GM12864 (cell line): ENCODE results near the gene DSCAM.
"Not testable (repeated sequence)": the region's sequence is repeated elsewhere in the genome, so short reads cannot be mapped to it uniquely, and the experiment has no call there.

ENCODE experiments used
- DNase-seq: peaks from one replicate; pipeline ENCODE4 v3.0.0-alpha.2; 2011; ENCODE audit warnings: low read depth
- H3K4me3 ChIP-seq: 2 replicates; pipeline ENCODE4 v1.5.1; 2011; ENCODE audit warnings: mild to moderate bottlenecking, low read depth, low read length, control low read depth
- TF ChIP-seq, protein P1 (sequence below): IDR thresholded peaks from 2 replicates; pipeline ENCODE4 v1.5.1; 2011; ENCODE audit warnings: low read depth, mild to moderate bottlenecking, moderate library complexity, low read length, control low read depth, inconsistent platforms; ENCODE audit errors: missing control alignments

Gene DSCAM, protein sequence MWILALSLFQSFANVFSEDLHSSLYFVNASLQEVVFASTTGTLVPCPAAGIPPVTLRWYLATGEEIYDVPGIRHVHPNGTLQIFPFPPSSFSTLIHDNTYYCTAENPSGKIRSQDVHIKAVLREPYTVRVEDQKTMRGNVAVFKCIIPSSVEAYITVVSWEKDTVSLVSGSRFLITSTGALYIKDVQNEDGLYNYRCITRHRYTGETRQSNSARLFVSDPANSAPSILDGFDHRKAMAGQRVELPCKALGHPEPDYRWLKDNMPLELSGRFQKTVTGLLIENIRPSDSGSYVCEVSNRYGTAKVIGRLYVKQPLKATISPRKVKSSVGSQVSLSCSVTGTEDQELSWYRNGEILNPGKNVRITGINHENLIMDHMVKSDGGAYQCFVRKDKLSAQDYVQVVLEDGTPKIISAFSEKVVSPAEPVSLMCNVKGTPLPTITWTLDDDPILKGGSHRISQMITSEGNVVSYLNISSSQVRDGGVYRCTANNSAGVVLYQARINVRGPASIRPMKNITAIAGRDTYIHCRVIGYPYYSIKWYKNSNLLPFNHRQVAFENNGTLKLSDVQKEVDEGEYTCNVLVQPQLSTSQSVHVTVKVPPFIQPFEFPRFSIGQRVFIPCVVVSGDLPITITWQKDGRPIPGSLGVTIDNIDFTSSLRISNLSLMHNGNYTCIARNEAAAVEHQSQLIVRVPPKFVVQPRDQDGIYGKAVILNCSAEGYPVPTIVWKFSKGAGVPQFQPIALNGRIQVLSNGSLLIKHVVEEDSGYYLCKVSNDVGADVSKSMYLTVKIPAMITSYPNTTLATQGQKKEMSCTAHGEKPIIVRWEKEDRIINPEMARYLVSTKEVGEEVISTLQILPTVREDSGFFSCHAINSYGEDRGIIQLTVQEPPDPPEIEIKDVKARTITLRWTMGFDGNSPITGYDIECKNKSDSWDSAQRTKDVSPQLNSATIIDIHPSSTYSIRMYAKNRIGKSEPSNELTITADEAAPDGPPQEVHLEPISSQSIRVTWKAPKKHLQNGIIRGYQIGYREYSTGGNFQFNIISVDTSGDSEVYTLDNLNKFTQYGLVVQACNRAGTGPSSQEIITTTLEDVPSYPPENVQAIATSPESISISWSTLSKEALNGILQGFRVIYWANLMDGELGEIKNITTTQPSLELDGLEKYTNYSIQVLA (N-terminal part only)

DNA sequence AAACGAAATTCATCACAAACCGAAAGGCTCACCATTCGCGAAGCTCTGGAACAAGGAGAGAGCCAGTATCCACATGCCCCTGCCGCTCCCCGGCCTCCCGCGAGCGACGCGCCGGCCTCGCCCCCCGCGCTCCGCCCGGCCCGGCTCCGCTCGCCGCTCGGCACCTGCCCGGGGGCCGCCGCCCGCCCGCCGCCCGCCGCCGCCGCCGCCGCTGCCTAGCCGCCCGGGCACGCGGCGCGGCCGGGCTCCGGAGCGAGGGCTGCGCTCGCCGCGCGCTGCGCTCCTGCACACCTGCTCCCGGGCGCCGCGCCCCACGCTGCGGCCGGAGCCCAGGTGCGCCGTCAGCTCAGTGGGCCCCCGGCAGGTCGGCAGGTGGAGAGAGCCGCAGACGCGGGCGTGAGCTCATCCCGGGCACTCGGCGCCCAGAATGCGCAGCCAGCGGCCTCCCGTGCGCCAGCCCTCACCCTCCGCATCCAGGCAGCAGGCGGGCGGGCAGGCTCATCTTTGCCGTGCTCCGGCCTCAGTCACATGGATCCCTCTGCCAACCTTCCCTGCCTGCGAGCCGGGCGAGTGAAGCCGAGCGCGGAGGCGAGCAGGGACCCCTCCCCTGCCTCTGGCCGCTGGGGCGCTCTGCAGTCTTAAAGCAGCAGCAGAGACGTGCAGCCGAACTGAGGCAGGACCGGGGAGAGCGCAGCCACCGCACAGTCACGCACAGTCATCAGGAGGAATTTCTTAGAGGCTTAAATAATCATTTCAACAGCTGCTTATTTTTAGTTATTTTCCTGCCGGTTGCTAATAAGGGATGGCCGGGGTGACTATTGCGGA lies at the start of gene DSCAM:
DSCAM (minus strand) TSS at position 572 of the 825 bp plus-strand sequence; CDS start at position 75, 497 bp downstream.
- DNase-seq, result no peak
- no peak within 1 kb of the TSS for H3K4me3 ChIP-seq
- TF ChIP-seq, protein P1, sequence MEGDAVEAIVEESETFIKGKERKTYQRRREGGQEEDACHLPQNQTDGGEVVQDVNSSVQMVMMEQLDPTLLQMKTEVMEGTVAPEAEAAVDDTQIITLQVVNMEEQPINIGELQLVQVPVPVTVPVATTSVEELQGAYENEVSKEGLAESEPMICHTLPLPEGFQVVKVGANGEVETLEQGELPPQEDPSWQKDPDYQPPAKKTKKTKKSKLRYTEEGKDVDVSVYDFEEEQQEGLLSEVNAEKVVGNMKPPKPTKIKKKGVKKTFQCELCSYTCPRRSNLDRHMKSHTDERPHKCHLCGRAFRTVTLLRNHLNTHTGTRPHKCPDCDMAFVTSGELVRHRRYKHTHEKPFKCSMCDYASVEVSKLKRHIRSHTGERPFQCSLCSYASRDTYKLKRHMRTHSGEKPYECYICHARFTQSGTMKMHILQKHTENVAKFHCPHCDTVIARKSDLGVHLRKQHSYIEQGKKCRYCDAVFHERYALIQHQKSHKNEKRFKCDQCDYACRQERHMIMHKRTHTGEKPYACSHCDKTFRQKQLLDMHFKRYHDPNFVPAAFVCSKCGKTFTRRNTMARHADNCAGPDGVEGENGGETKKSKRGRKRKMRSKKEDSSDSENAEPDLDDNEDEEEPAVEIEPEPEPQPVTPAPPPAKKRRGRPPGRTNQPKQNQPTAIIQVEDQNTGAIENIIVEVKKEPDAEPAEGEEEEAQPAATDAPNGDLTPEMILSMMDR, result no peak

DNA sequence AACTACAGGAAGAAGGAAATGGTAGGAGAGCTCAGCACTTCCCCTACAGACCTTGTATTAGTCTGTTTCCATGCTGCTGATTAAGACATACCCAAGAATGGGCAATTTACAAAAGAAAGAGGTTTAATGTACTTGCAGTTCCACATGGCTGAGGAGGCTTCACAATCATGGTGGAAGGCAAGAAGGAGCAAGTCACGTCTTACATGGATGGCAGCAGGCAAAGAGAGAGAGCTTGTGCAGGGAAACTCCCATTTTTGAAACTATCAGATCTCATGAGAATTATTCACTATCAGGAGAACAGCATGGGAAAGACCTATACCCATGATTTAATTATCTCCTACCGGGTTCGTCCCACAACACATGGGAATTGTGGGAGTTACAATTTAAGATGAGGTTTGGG lies 48.7 kb upstream of the DSCAM start:
- not testable (repeated sequence) for DNase-seq, H3K4me3 ChIP-seq

DNA sequence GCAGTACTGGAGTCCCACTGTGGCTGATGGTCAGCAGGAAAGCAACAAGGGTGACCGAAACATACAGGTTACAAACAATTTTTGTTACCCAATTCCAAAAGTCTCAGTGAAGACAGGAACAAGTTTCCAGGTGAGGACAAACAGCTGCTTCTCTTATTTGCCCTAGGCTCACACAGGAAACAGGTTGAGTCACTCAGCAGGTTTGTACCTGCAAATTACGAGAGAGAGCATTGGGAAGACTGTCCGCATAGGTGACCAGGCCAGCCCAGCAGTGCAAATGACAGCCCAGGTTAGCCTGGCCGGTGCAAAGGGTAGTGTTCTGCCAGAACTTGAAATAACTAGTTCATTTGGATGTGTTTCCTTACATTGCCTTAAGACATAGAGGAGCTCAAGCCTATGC lies 40.0 kb upstream of the DSCAM start:
- no peak overlapping the region for H3K4me3 ChIP-seq
- TF ChIP-seq, protein P1, result no peak
- DNase-seq, result no peak

DNA sequence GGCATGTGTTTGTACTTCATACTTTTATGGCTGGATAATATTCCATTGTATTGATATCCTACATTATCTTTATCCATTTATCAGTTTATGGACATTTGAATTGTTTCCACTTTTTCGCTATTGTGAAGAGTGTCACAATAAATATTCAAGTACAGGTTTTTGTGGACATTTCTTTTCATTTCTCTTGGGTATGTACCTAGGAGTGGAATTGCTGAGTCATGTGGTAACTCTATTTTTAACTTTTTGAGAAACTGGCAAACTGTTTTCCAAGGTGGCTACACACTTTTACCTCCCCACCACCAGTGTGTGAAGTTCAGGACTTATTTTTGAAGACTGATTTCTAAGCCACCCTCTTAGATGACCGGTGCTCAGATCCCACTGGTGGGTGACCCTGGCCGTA lies 39.0 kb upstream of the DSCAM start:
- TF ChIP-seq, protein P1, result no peak
- H3K4me3 ChIP-seq, result no peak overlapping the region
- DNase-seq, result no peak

DNA sequence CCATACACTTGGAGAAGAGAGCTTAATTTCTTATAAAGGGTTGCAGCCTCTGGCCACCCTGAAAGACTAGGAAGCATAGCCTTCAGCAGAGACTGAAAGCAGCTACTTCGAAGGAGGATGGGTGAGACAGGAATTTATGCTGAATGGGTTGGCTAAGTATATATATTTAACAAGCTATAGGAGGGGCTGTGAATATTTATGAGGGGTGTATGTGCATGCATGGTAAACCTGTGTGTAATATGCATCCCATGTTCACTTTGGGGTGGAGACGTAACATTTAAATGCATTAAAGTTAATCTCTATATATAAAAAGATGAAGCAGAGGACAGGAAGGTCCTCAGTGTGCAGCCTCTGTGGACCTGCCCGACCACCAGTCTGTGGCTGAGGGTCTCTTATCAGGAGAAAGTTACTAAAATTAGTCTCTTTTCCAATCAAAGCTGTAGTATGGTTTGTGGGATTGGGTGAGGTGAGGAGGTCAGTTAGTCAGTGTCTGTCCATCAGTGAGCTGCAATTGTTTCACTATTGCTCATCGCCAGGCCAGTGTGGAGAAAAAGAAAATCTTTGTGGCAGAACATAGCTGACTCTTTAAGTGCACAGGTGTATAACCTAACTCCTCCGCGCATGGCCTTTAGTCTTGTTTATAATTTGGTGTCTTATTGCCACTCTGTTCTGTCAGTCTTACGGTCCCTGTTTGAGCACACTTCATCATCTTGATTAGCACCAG lies 35.4 kb upstream of the DSCAM start:
- TF ChIP-seq, protein P1, result no peak
- H3K4me3 ChIP-seq, result no peak overlapping the region
- DNase-seq, result no peak

GRCh38 chr21:40881767-40882166 lies 34.8 kb upstream of the DSCAM start:
- DNase-seq, result no peak
- H3K4me3 ChIP-seq, result no peak overlapping the region
- TF ChIP-seq, protein P1, result no peak
